Measurements from ENCODE around the gene MINPP1. TPM values are rescaled to one million over a fixed set of nuclear protein-coding genes. Genes with fewer than 3 reads are reported as not detected.
A peak's percentile ranks its signal among the peaks of the same experiment; 100 is the strongest.

The MINPP1 gene
- total RNA-seq, 5 donors from 2014 or later (not counting 1 experiment from before 2014, with no cell fraction given) = 2.9 to 9.6 (median 8.8) TPM

DNA sequence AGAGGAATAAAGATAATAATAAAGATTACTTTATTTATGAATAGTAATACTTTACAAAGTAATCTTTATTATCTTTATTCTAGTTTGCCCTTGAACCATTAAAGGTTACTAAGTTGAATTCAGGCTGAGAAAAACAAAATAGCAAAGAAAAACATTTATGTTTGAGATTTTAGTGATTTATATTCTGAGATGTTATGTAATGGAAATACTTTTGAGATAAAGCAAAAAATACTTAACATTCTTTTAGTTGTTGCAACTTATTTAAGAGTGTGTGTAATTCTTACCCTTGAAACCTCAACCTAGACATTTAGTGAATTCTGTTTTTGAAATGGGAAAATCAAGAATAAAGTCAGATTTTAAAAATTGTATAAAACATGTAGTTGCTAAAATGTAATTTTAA is 40.0 kb downstream of the MINPP1 start:
- CTCF ChIA-PET = no interaction called here
- no peak overlapping the region for H3K4me3 Mint-ChIP-seq
- H3K27me3 Mint-ChIP-seq = no peaks in the 10 kb centered on the region
- peaks cover 2 to 13% of the 10 kb centered on the region in 2 donors for H3K36me3 ChIP-seq (ENCODE audit: control insufficient read depth in 2 of 2, extremely low read depth in 1 of 2, insufficient read depth in 1 of 2, low read length in 1 of 2)
- DNase-seq = no peak
- no peak overlapping the region for H3K27ac Mint-ChIP-seq
- H3K4me1 ChIP-seq (ENCODE audit: control insufficient read depth in 1 of 2, extremely low read depth in 1 of 2, insufficient read depth in 2 of 2, low read length in 2 of 2) = peaks cover 0 to 10% of the 10 kb centered on the region in 2 experiments
- no peaks in the 10 kb centered on the region for H3K27me3 ChIP-seq (replicated peaks in 1 of 2; ENCODE audit: control insufficient read depth in 2 of 2, extremely low read depth in 1 of 2, insufficient read depth in 2 of 2, low read length in 1 of 2)
- H3K4me3 ChIP-seq (ENCODE audit: control insufficient read depth in 1 of 2, extremely low read depth in 1 of 2, low read length in 1 of 2) = no peak overlapping the region
- no peak overlapping the region for H3K27ac ChIP-seq (ENCODE audit: low read length)
- POLR2A ChIA-PET = no interaction called here
- peaks cover 46% of the 10 kb centered on the region for H3K36me3 Mint-ChIP-seq
- no peak for ATAC-seq (replicated peaks in 1 of 4)
- H3K9me3 ChIP-seq = peaks cover 3% of the 10 kb centered on the region
- H3K9me3 Mint-ChIP-seq = peaks cover 8 to 22% (median 11%) of the 10 kb centered on the region in 3 donors
- H3K4me1 Mint-ChIP-seq = peaks cover 14% of the 10 kb centered on the region in 3 donors

DNA sequence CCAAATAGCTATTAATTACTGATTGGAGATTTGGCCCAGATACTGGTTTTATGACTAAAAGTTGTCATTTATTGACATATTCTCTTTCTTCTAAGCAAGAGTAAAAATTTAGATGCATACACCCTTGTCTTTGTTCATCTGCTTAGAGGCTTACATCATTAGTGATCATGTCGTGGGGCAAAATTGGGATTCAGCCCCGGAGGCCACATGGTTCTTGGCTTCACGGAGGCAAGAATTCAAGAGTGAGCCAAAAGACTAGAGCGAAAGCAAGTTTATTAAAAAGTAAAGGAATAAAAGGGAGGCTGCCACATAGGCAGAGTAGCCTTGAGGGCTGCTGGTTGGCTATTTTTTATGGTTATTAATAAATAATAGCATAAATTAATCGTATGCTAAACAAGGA is 41.1 kb downstream of the MINPP1 start:
- ChIA-PET POLR2A (no interaction called here), CTCF (interaction anchor here in 1 of 2 donors (0.6 kb wide), 1 partner anchor 111 kb away, joined by 4 read pairs; no protein-coding TSS in a partner anchor)
- peaks cover 0 to 10% of the 10 kb centered on the region in 2 experiments for H3K4me1 ChIP-seq (ENCODE audit: control insufficient read depth in 1 of 2, extremely low read depth in 1 of 2, insufficient read depth in 2 of 2, low read length in 2 of 2)
- peaks cover 2 to 13% of the 10 kb centered on the region in 2 donors for H3K36me3 ChIP-seq (ENCODE audit: control insufficient read depth in 2 of 2, extremely low read depth in 1 of 2, insufficient read depth in 1 of 2, low read length in 1 of 2)
- H3K27me3 ChIP-seq (replicated peaks in 1 of 2; ENCODE audit: control insufficient read depth in 2 of 2, extremely low read depth in 1 of 2, insufficient read depth in 2 of 2, low read length in 1 of 2) = no peaks in the 10 kb centered on the region
- Mint-ChIP-seq H3K4me3 (no peak overlapping the region), H3K36me3 (peaks cover 40% of the 10 kb centered on the region), H3K27ac (no peak overlapping the region), H3K9me3 (peaks cover 8 to 22% (median 11%) of the 10 kb centered on the region in 3 donors), H3K27me3 (no peaks in the 10 kb centered on the region), H3K4me1 (peaks cover 14 to 17% (median 17%) of the 10 kb centered on the region in 3 donors)
- no peak overlapping the region for H3K4me3 ChIP-seq (ENCODE audit: control insufficient read depth in 1 of 2, extremely low read depth in 1 of 2, low read length in 1 of 2)
- DNase-seq (no peak), ATAC-seq (replicated peaks in 1 of 4) (no peak)
- H3K27ac ChIP-seq (ENCODE audit: low read length) = no peak overlapping the region
- 43% methylated on average over 2 of the region's 5 CpGs for WGBS (ENCODE audit: insufficient coverage)
- H3K9me3 ChIP-seq = peaks cover 3% of the 10 kb centered on the region

DNA sequence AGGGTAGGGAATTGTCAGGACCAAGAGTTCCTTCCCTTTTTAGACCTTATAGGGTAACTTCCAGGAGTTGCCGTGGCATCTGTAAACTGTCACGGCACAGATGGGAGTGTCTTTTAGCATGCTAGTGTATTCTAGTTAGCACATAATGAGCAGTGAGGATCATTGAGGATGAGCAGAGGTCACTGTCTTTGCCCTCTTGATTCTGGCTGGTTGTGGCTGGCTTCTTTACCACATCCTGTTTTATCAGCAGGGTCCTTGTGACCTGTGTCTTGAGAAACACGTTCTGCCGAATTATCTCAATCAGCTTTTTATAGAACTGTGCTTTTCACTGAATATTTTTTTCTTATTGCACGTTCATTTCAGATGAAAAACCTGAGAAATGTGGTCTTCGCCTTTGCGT is 41.5 kb downstream of the MINPP1 start:
- Mint-ChIP-seq H3K36me3 (peaks cover 40% of the 10 kb centered on the region), H3K4me3 (no peak overlapping the region), H3K9me3 (peaks cover 8 to 19% (median 11%) of the 10 kb centered on the region in 3 donors), H3K4me1 (peaks cover 17 to 19% (median 17%) of the 10 kb centered on the region in 3 donors), H3K27me3 (no peaks in the 10 kb centered on the region), H3K27ac (no peak overlapping the region)
- ATAC-seq (replicated peaks in 1 of 4) (peak in 1 of 4 experiments; percentile 32), DNase-seq (peak in 2 of 35 experiments; percentile 2 to 12)
- POLR2A ChIA-PET = no interaction called here
- CTCF ChIA-PET = interaction anchor here in 1 of 2 donors (0.6 kb wide), 1 partner anchor 111 kb away, joined by 4 read pairs; no protein-coding TSS in a partner anchor
- Histone ChIP-seq H3K27ac (ENCODE audit: low read length) (no peak overlapping the region), H3K36me3 (ENCODE audit: control insufficient read depth in 2 of 2, extremely low read depth in 1 of 2, insufficient read depth in 1 of 2, low read length in 1 of 2) (peaks cover 2 to 13% of the 10 kb centered on the region in 2 donors), H3K4me3 (ENCODE audit: control insufficient read depth in 1 of 2, extremely low read depth in 1 of 2, low read length in 1 of 2) (no peak overlapping the region), H3K9me3 (peaks cover 3% of the 10 kb centered on the region), H3K27me3 (replicated peaks in 1 of 2; ENCODE audit: control insufficient read depth in 2 of 2, extremely low read depth in 1 of 2, insufficient read depth in 2 of 2, low read length in 1 of 2) (no peaks in the 10 kb centered on the region), H3K4me1 (ENCODE audit: control insufficient read depth in 1 of 2, extremely low read depth in 1 of 2, insufficient read depth in 2 of 2, low read length in 2 of 2) (peaks cover 0 to 10% of the 10 kb centered on the region in 2 experiments)
- WGBS (ENCODE audit: insufficient coverage) = 47% methylated on average over 3 of the region's 7 CpGs

DNA sequence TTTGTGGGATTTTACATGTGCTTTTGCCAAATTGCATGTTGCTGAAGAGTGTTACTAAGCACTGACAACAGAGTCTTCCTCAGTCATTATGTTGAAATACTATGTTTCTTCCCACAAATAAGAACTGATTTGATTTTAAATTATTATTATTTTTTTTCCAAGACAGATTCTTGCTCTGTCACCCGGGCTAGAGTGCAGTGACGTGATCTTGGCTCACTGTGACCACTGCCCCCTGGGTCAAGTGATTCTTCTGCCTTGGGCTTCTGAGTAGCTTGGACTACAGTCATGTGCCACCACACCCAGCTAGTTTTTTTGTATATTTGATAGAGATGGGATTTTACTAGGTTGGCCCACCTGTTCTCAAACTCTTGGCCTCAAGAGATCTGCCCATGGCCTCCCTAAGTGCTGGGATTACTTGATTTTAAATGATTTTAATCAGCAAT is 42.3 kb downstream of the MINPP1 start:
- ATAC-seq (replicated peaks in 1 of 4) (no peak), DNase-seq (no peak)
- no peak overlapping the region for H3K27ac ChIP-seq (ENCODE audit: low read length)
- H3K27me3 Mint-ChIP-seq = no peaks in the 10 kb centered on the region
- H3K27ac Mint-ChIP-seq = no peak overlapping the region
- POLR2A ChIA-PET = no interaction called here
- no peak overlapping the region for H3K4me3 Mint-ChIP-seq
- peaks cover 34% of the 10 kb centered on the region for H3K36me3 Mint-ChIP-seq
- H3K27me3 ChIP-seq (replicated peaks in 1 of 2; ENCODE audit: control insufficient read depth in 2 of 2, extremely low read depth in 1 of 2, insufficient read depth in 2 of 2, low read length in 1 of 2) = no peaks in the 10 kb centered on the region
- peaks cover 0 to 10% of the 10 kb centered on the region in 2 experiments for H3K4me1 ChIP-seq (ENCODE audit: control insufficient read depth in 1 of 2, extremely low read depth in 1 of 2, insufficient read depth in 2 of 2, low read length in 2 of 2)
- H3K4me3 ChIP-seq (ENCODE audit: control insufficient read depth in 1 of 2, extremely low read depth in 1 of 2, low read length in 1 of 2) = no peak overlapping the region
- no CpG with 5 or more reads among the region's 2 CpGs for WGBS (ENCODE audit: insufficient coverage)
- H3K36me3 ChIP-seq (ENCODE audit: control insufficient read depth in 2 of 2, extremely low read depth in 1 of 2, insufficient read depth in 1 of 2, low read length in 1 of 2) = peaks cover 0 to 12% of the 10 kb centered on the region in 2 donors
- peaks cover 3% of the 10 kb centered on the region for H3K9me3 ChIP-seq
- H3K4me1 Mint-ChIP-seq = peaks cover 17 to 19% (median 18%) of the 10 kb centered on the region in 3 donors
- peaks cover 8 to 12% (median 9%) of the 10 kb centered on the region in 3 donors for H3K9me3 Mint-ChIP-seq
- CTCF ChIA-PET = no interaction called here

DNA sequence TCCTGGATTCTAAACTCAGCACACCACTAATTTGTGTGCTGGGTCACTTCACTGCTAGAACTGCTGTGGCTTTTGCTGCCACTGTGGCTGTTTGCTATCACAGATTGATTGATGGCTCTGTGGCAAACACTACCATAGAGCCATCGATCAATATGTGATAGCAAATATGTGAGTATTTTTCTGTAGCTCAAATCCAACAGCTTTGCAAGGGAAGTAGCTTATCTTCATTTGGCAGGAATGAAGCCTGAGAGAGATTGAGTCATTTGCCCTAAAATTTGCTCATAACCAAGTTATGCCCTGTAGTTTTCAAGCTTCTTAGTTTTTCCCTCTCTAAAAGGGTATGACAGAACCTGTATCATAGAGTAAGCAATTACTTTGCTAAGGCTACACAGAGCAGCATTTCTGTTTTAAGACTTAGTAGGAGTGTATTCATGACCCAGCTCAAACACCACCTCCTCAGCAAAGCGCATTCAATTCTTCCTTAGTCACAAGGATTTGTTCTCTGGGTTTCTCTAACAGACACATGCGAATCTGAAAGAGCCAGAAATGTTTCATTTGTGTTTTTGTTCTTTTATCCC is 43.1 kb downstream of the MINPP1 start:
- Mint-ChIP-seq H3K27ac (no peak overlapping the region), H3K4me1 (peaks cover 17 to 20% (median 19%) of the 10 kb centered on the region in 3 donors), H3K36me3 (peaks cover 34% of the 10 kb centered on the region), H3K4me3 (no peak overlapping the region), H3K9me3 (peaks cover 4 to 6% (median 4%) of the 10 kb centered on the region in 3 donors), H3K27me3 (no peaks in the 10 kb centered on the region)
- Histone ChIP-seq H3K9me3 (peaks cover 2% of the 10 kb centered on the region), H3K4me3 (ENCODE audit: control insufficient read depth in 1 of 2, extremely low read depth in 1 of 2, low read length in 1 of 2) (no peak overlapping the region), H3K27me3 (replicated peaks in 1 of 2; ENCODE audit: control insufficient read depth in 2 of 2, extremely low read depth in 1 of 2, insufficient read depth in 2 of 2, low read length in 1 of 2) (no peaks in the 10 kb centered on the region), H3K36me3 (ENCODE audit: control insufficient read depth in 2 of 2, extremely low read depth in 1 of 2, insufficient read depth in 1 of 2, low read length in 1 of 2) (peaks cover 0 to 11% of the 10 kb centered on the region in 2 donors), H3K27ac (ENCODE audit: low read length) (no peak overlapping the region), H3K4me1 (ENCODE audit: control insufficient read depth in 1 of 2, extremely low read depth in 1 of 2, insufficient read depth in 2 of 2, low read length in 2 of 2) (peaks cover 0 to 10% of the 10 kb centered on the region in 2 experiments)
- WGBS (ENCODE audit: insufficient coverage) = no CpG with 5 or more reads among the region's 3 CpGs
- ChIA-PET CTCF (no interaction called here), POLR2A (no interaction called here)
- ATAC-seq (replicated peaks in 1 of 4) = no peak
- DNase-seq = no peak

DNA sequence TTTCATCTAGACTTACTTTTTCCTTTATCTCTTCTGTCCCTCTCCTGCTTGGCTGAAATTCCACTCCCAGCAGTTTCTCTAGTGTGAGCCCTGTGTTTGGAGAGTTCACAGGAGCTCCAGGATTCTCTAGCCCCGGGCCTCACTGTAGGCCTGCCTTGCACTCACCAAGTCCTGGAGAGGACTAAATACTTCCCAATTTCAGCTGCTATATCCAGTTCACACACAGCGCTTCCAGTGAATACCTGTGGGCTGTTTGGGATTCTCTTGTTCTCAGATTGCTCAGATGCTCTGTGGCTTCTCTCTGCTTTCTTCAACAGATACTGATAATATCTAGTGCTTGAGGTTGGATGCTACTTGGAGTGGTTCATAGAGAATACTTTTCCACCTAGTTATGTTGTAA is 46.0 kb downstream of the MINPP1 start:
- Histone ChIP-seq H3K9me3 (no peaks in the 10 kb centered on the region), H3K27me3 (replicated peaks in 1 of 2; ENCODE audit: control insufficient read depth in 2 of 2, extremely low read depth in 1 of 2, insufficient read depth in 2 of 2, low read length in 1 of 2) (no peaks in the 10 kb centered on the region), H3K4me1 (ENCODE audit: control insufficient read depth in 1 of 2, extremely low read depth in 1 of 2, insufficient read depth in 2 of 2, low read length in 2 of 2) (peaks cover 0 to 9% of the 10 kb centered on the region in 2 experiments), H3K36me3 (ENCODE audit: control insufficient read depth in 2 of 2, extremely low read depth in 1 of 2, insufficient read depth in 1 of 2, low read length in 1 of 2) (peaks cover 0 to 7% of the 10 kb centered on the region in 2 donors), H3K4me3 (ENCODE audit: control insufficient read depth in 1 of 2, extremely low read depth in 1 of 2, low read length in 1 of 2) (no peak overlapping the region), H3K27ac (ENCODE audit: low read length) (no peak overlapping the region)
- no peaks in the 10 kb centered on the region for H3K27me3 Mint-ChIP-seq
- H3K36me3 Mint-ChIP-seq = peaks cover 33% of the 10 kb centered on the region
- H3K4me3 Mint-ChIP-seq = no peak overlapping the region
- no peak overlapping the region for H3K27ac Mint-ChIP-seq
- DNase-seq = no peak
- no peak for ATAC-seq (replicated peaks in 1 of 4)
- peaks cover 0 to 3% (median 0%) of the 10 kb centered on the region in 3 donors for H3K9me3 Mint-ChIP-seq
- ChIA-PET CTCF (no interaction called here), POLR2A (no interaction called here)
- no CpG with 5 or more reads among the region's 2 CpGs for WGBS (ENCODE audit: insufficient coverage)
- peaks cover 13 to 14% (median 14%) of the 10 kb centered on the region in 3 donors for H3K4me1 Mint-ChIP-seq
